ENCODE results near the gene IER5L.

GRCh38 chr9:129191234-129191633, 13.2 kb upstream of the IER5L start:
- TF ChIP-seq, protein P1, sequence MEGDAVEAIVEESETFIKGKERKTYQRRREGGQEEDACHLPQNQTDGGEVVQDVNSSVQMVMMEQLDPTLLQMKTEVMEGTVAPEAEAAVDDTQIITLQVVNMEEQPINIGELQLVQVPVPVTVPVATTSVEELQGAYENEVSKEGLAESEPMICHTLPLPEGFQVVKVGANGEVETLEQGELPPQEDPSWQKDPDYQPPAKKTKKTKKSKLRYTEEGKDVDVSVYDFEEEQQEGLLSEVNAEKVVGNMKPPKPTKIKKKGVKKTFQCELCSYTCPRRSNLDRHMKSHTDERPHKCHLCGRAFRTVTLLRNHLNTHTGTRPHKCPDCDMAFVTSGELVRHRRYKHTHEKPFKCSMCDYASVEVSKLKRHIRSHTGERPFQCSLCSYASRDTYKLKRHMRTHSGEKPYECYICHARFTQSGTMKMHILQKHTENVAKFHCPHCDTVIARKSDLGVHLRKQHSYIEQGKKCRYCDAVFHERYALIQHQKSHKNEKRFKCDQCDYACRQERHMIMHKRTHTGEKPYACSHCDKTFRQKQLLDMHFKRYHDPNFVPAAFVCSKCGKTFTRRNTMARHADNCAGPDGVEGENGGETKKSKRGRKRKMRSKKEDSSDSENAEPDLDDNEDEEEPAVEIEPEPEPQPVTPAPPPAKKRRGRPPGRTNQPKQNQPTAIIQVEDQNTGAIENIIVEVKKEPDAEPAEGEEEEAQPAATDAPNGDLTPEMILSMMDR (IDR thresholded peaks at IDR 0.05; ENCODE audit: low read depth, low read length, missing input control) = no peak
- TF ChIP-seq TAF1 (conservative IDR thresholded peaks at IDR 0.05) (no peak), REST (IDR thresholded peaks at IDR 0.05) (no peak), RAD21 (IDR thresholded peaks at IDR 0.05) (no peak), JUND (IDR thresholded peaks at IDR 0.05) (no peak), MAX (IDR thresholded peaks at IDR 0.05) (no peak), NR2F2 (IDR thresholded peaks at IDR 0.05) (no peak), YY1 (IDR thresholded peaks at IDR 0.05) (no peak), HNF4A (conservative IDR thresholded peaks at IDR 0.05) (no peak), ZBTB33 (IDR thresholded peaks at IDR 0.05) (no peak), SP1 (IDR thresholded peaks at IDR 0.05) (no peak), RXRA (IDR thresholded peaks at IDR 0.05) (no peak), FOXA1 (IDR thresholded peaks at IDR 0.05) (no peak)

All from liver (tissue), 3 donors.